DND-41 (cell line): ENCODE measurements around the gene ERBB4.

Experiments
- ATAC-seq: fragments of 200-7000 bp; cut with Tn5 transposase; 3 replicates; pipeline ENCODE4 v1.9.1; 2021; ENCODE audit warnings: low read depth; ENCODE audit not compliant: insufficient read depth
- DNase-seq: peaks from one replicate; pipeline ENCODE4 v3.0.0-alpha.2; 2020
- H2AFZ ChIP-seq: 2 replicates; pipeline ENCODE4 v1.6.0; 2012; ENCODE audit warnings: low read depth, low read length
- H3K27ac ChIP-seq: 2 replicates; pipeline ENCODE4 v1.5.1; 2012; ENCODE audit warnings: low read length, inconsistent platforms
- H3K27me3 ChIP-seq: fragments of 200-600 bp; sonication (generic); 2 replicates; pipeline ENCODE4 v1.6.0; 2012; ENCODE audit warnings: low read length, mild to moderate bottlenecking, inconsistent platforms; ENCODE audit not compliant: insufficient read depth, poor library complexity
- H3K36me3 ChIP-seq: 2 replicates; pipeline ENCODE4 v1.5.1; 2012; ENCODE audit warnings: low read length, inconsistent platforms; ENCODE audit not compliant: insufficient read depth
- H3K4me1 ChIP-seq: 2 replicates; pipeline ENCODE4 v1.5.1; 2012; ENCODE audit warnings: mild to moderate bottlenecking, low read length; ENCODE audit not compliant: insufficient read depth
- H3K4me2 ChIP-seq: 2 replicates; pipeline ENCODE4 v1.6.0; 2012; ENCODE audit warnings: mild to moderate bottlenecking, moderate library complexity, low read length, inconsistent platforms; ENCODE audit not compliant: insufficient read depth
- H3K4me3 ChIP-seq, 2 experiments: fragments of 200-600 bp in 1 of 2; shearing (Covaris generic) in 1 of 2; 2 replicates each; pipeline ENCODE4 v1.5.1; 2012 to 2016; ENCODE audit warnings: inconsistent platforms in 2 of 2, low read length in 2 of 2, mild to moderate bottlenecking in 2 of 2, low read depth in 1 of 2, moderate library complexity in 1 of 2
- H3K79me2 ChIP-seq: 2 replicates; pipeline ENCODE4 v1.6.0; 2012; ENCODE audit warnings: low read length, inconsistent platforms; ENCODE audit not compliant: insufficient read depth
- H3K9ac ChIP-seq: 2 replicates; pipeline ENCODE4 v1.6.0; 2012; ENCODE audit warnings: low read depth, mild to moderate bottlenecking, inconsistent platforms, low read length, moderate library complexity
- H3K9me3 ChIP-seq: 2 replicates; pipeline ENCODE4 v1.5.1; 2012; ENCODE audit warnings: low read length, moderate library complexity, mild to moderate bottlenecking, inconsistent platforms; ENCODE audit not compliant: insufficient read depth, severe bottlenecking
- H4K20me1 ChIP-seq: 2 replicates; pipeline ENCODE4 v1.6.0; 2012; ENCODE audit warnings: low read length; ENCODE audit not compliant: insufficient read depth
- EZH2 ChIP-seq: IDR thresholded peaks from 3 replicates; pipeline ENCODE4 v1.6.1; 2012; ENCODE audit warnings: borderline replicate concordance, low read depth, mild to moderate bottlenecking, moderate library complexity, low read length, inconsistent platforms; ENCODE audit not compliant: severe bottlenecking
- TF ChIP-seq, protein P1 (sequence below): IDR thresholded peaks from 2 replicates; pipeline ENCODE4 v1.5.1; 2012; ENCODE audit warnings: borderline replicate concordance, low read length, moderate library complexity, mild to moderate bottlenecking; ENCODE audit not compliant: poor library complexity, severe bottlenecking; ENCODE audit errors: extremely low read depth

ERBB4 gene

DNA sequence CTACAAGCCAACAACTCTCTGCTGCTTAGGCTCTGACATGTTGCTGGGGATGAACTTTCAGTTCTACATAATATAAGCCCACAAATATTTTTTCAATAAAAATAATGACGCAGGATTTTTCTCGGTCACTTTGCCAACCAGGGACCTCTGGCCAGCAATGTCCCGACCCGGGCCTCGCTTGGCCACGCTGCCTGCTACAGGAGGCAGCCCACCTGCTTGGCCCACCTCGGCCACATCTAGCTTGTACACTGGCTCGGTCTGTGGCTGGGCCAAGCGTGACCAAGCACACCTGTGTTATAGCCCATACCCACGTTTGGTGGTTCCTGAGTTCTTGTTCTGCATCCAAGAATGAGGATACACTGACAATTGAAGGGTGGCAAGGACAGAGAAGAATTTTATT lies 1208.7 kb downstream of the ERBB4 start:
- Histone ChIP-seq H4K20me1 (no peaks in the 10 kb centered on the region), H2AFZ (no peak overlapping the region), H3K4me2 (no peak overlapping the region), H3K9me3 (no peaks in the 10 kb centered on the region), H3K36me3 (no peaks in the 10 kb centered on the region), H3K27ac (no peak overlapping the region), H3K79me2 (no peaks in the 10 kb centered on the region), H3K27me3 (no peaks in the 10 kb centered on the region), H3K4me3 (no peak overlapping the region), H3K4me1 (no peaks in the 10 kb centered on the region), H3K9ac (no peak overlapping the region)
- ATAC-seq (no peak), DNase-seq (no peak)
- TF ChIP-seq EZH2: no peak
- TF ChIP-seq, protein P1, sequence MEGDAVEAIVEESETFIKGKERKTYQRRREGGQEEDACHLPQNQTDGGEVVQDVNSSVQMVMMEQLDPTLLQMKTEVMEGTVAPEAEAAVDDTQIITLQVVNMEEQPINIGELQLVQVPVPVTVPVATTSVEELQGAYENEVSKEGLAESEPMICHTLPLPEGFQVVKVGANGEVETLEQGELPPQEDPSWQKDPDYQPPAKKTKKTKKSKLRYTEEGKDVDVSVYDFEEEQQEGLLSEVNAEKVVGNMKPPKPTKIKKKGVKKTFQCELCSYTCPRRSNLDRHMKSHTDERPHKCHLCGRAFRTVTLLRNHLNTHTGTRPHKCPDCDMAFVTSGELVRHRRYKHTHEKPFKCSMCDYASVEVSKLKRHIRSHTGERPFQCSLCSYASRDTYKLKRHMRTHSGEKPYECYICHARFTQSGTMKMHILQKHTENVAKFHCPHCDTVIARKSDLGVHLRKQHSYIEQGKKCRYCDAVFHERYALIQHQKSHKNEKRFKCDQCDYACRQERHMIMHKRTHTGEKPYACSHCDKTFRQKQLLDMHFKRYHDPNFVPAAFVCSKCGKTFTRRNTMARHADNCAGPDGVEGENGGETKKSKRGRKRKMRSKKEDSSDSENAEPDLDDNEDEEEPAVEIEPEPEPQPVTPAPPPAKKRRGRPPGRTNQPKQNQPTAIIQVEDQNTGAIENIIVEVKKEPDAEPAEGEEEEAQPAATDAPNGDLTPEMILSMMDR: no peak

DNA sequence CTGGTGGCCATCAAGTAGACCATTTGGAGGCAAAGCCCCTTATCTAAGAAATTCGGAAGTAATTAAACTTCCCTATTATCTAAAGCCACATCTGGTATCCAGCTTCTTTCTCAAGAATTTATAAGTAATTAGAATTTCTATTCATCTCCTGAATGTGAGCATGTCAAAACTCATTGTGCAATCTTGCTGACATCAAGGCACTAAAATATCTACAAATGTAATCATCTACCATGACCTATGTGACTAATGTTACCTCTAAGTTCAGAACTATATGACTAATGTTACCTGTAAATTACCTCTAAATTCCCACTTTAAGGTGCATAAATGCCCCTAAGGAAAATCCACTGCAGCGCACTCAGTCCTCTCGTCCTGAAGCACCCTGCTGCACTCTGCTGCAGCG lies 1209.2 kb downstream of the ERBB4 start:
- ATAC-seq (no peak), DNase-seq (no peak)
- Histone ChIP-seq H3K9me3 (no peaks in the 10 kb centered on the region), H3K27ac (no peak overlapping the region), H3K36me3 (no peaks in the 10 kb centered on the region), H3K9ac (no peak overlapping the region), H3K79me2 (no peaks in the 10 kb centered on the region), H4K20me1 (no peaks in the 10 kb centered on the region), H3K4me2 (no peak overlapping the region), H3K4me3 (no peak overlapping the region), H3K4me1 (no peaks in the 10 kb centered on the region), H3K27me3 (no peaks in the 10 kb centered on the region), H2AFZ (no peak overlapping the region)
- no peak for TF ChIP-seq EZH2
- TF ChIP-seq, protein P1: no peak

DNA sequence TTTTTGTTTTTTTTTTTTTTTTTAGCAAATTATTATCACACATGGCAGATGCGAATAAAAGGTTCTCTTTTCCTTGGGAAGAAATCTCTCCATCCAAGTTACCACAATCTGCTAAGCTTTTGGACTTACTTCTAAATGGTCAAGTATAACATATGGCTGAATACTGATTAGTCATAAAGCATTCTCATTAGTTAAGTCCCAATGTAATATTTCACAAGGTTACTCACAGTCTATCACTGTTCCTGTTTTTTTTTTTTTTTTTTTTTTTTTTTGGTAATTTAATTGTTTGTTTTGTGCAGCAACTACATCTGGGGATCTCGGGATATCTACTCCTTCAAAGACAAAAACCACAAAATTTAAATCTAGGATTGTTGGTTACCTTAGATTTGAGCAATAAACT lies 1210.5 kb downstream of the ERBB4 start:
- Histone ChIP-seq H2AFZ (no peak overlapping the region), H3K4me3 (no peak overlapping the region), H3K9ac (no peak overlapping the region), H3K36me3 (no peaks in the 10 kb centered on the region), H3K27ac (no peak overlapping the region), H3K4me2 (no peak overlapping the region), H3K9me3 (no peaks in the 10 kb centered on the region), H4K20me1 (no peaks in the 10 kb centered on the region), H3K79me2 (no peaks in the 10 kb centered on the region), H3K4me1 (no peaks in the 10 kb centered on the region), H3K27me3 (no peaks in the 10 kb centered on the region)
- ATAC-seq: no peak
- TF ChIP-seq, protein P1: no peak
- TF ChIP-seq EZH2: no peak
- DNase-seq: no peak
